ENCODE measurements around the gene AFAP1. TPM values are rescaled to one million over a fixed set of nuclear protein-coding genes. Genes with fewer than 3 reads are reported as not detected.

AFAP1 gene
- total RNA-seq, 2 donors from 2014 or later = 32.1 to 40.1 TPM

- Histone ChIP-seq H3K4me3 (no peak overlapping the region), H3K27me3 (replicated peaks; ENCODE audit: insufficient read depth) (no peaks in the 10 kb centered on the region), H3K36me3 (no peaks in the 10 kb centered on the region), H3K4me1 (ENCODE audit: control insufficient read depth in 1 of 2, low read depth in 2 of 2) (no peaks in the 10 kb centered on the region), H3K27ac (no peak overlapping the region), H3K9me3 (no peaks in the 10 kb centered on the region)
- ATAC-seq (ENCODE audit: insufficient number of reproducible peaks, low FRiP score, low read depth) (no peak), DNase-seq (ENCODE audit: low spot score) (no peak)
- no peak for TF ChIP-seq CTCF (IDR thresholded peaks at IDR 0.05)
Measured at GRCh38 chr4:7717161-7717560, 222.5 kb downstream of the AFAP1 start.

GRCh38 chr4:7716010-7716721 lies 223.5 kb downstream of the AFAP1 start:
- no peak for ATAC-seq (ENCODE audit: insufficient number of reproducible peaks, low FRiP score, low read depth)
- Histone ChIP-seq H3K4me1 (ENCODE audit: control insufficient read depth in 1 of 2, low read depth in 2 of 2) (no peaks in the 10 kb centered on the region), H3K4me3 (no peak overlapping the region), H3K27me3 (replicated peaks; ENCODE audit: insufficient read depth) (no peaks in the 10 kb centered on the region), H3K27ac (no peak overlapping the region), H3K36me3 (no peaks in the 10 kb centered on the region), H3K9me3 (no peaks in the 10 kb centered on the region)
- TF ChIP-seq CTCF (IDR thresholded peaks at IDR 0.05) = no peak
- no peak for DNase-seq (ENCODE audit: low spot score)

GRCh38 chr4:7715271-7716009 lies 224.2 kb downstream of the AFAP1 start:
- Histone ChIP-seq H3K27ac (no peak overlapping the region), H3K27me3 (replicated peaks; ENCODE audit: insufficient read depth) (no peaks in the 10 kb centered on the region), H3K4me1 (ENCODE audit: control insufficient read depth in 1 of 2, low read depth in 2 of 2) (no peaks in the 10 kb centered on the region), H3K36me3 (no peaks in the 10 kb centered on the region), H3K4me3 (no peak overlapping the region), H3K9me3 (no peaks in the 10 kb centered on the region)
- no peak for ATAC-seq (ENCODE audit: insufficient number of reproducible peaks, low FRiP score, low read depth)
- DNase-seq (ENCODE audit: low spot score) = no peak
- TF ChIP-seq CTCF (IDR thresholded peaks at IDR 0.05) = no peak

GRCh38 chr4:7714738-7715137 lies 224.9 kb downstream of the AFAP1 start:
- TF ChIP-seq CTCF (IDR thresholded peaks at IDR 0.05) = no peak
- DNase-seq (ENCODE audit: low spot score) (no peak), ATAC-seq (ENCODE audit: insufficient number of reproducible peaks, low FRiP score, low read depth) (no peak)
- Histone ChIP-seq H3K27ac (no peak overlapping the region), H3K27me3 (replicated peaks; ENCODE audit: insufficient read depth) (no peaks in the 10 kb centered on the region), H3K36me3 (no peaks in the 10 kb centered on the region), H3K4me3 (no peak overlapping the region), H3K9me3 (no peaks in the 10 kb centered on the region), H3K4me1 (ENCODE audit: control insufficient read depth in 1 of 2, low read depth in 2 of 2) (no peaks in the 10 kb centered on the region)

GRCh38 chr4:7714176-7714575 lies 225.5 kb downstream of the AFAP1 start:
- ATAC-seq (ENCODE audit: insufficient number of reproducible peaks, low FRiP score, low read depth) = no peak
- H3K36me3 ChIP-seq = no peaks in the 10 kb centered on the region
- H3K27me3 ChIP-seq (replicated peaks; ENCODE audit: insufficient read depth) = no peaks in the 10 kb centered on the region
- H3K4me1 ChIP-seq (ENCODE audit: control insufficient read depth in 1 of 2, low read depth in 2 of 2) = no peaks in the 10 kb centered on the region
- DNase-seq (ENCODE audit: low spot score) = no peak
- TF ChIP-seq CTCF (IDR thresholded peaks at IDR 0.05) = no peak
- no peak overlapping the region for H3K27ac ChIP-seq
- H3K4me3 ChIP-seq = no peak overlapping the region
- H3K9me3 ChIP-seq = no peaks in the 10 kb centered on the region

All from thoracic aorta (tissue), 2 donors.